ENCODE results near the gene HES3.

Gene HES3
- long read RNA-seq = 0 reads

- peaks cover 57% of the 10 kb centered on the region for H3K27me3 ChIP-seq (ENCODE audit: insufficient read depth, poor library complexity, severe bottlenecking)
- DNase-seq (ENCODE audit: low read depth in 1 of 2, low spot score in 1 of 2) = no peak
- H3K27ac ChIP-seq (replicated peaks) = no peak within 1 kb of the TSS
- TF ChIP-seq POLR2AphosphoS5 (IDR thresholded peaks at IDR 0.05; ENCODE audit: low read depth) (no peak), REST (IDR thresholded peaks at IDR 0.05; ENCODE audit: insufficient replicate concordance, low read depth) (no peak), SPI1 (IDR thresholded peaks at IDR 0.05; ENCODE audit: borderline replicate concordance, low read depth) (no peak), CTCF (IDR thresholded peaks at IDR 0.05; ENCODE audit: insufficient read depth, low read length) (no peak), GABPA (IDR thresholded peaks at IDR 0.05; ENCODE audit: low read depth) (no peak)
- no peak within 1 kb of the TSS for H3K4me3 ChIP-seq (replicated peaks; ENCODE audit: insufficient read depth, low read length)
Observed at GRCh38 chr1:6243993-6244392, at the start of gene HES3. Gene HES3 (plus strand): TSS chr1:6244179. CDS start chr1:6244366, 187 bp downstream.

DNA sequence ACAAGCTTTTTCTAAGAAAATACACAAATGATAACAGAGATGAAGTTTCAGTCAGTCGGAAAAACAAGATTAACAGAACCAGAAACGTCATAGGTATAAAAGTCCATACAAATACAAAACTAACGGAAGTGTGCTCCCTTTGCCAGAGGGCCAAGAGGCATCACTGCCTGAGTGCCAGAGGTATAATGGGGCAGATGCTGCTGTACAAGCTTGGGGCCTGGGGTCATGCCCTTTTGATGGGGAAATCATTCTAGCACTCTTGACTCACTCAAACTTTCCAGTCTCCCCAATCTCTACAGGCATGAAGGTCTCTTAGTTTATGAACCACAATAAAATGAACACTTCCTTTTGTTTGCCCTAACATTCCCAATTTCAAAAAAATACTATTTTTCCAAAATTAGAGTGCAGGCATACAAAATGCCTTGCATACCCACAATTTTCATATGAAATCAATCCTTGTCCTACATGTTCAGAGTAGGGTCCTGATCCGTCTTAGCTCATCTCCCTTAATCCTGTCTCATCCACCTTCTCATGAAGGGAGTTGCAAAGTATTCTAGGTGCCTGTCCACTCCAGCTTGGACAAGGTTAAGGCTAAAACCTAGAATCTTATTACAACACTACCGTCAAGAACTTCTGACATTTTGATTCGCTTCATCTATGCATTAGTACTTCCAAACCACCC, 46.1 kb upstream of the HES3 start:
- peak overlapping the region; percentile 98 for H3K27ac ChIP-seq (replicated peaks)
- no peak for DNase-seq (ENCODE audit: low read depth in 1 of 2, low spot score in 1 of 2)
- H3K4me3 ChIP-seq (replicated peaks; ENCODE audit: insufficient read depth, low read length) = peak overlapping the region; percentile 90
- H3K27me3 ChIP-seq (ENCODE audit: insufficient read depth, poor library complexity, severe bottlenecking) = no peaks in the 10 kb centered on the region
- TF ChIP-seq CTCF (IDR thresholded peaks at IDR 0.05; ENCODE audit: insufficient read depth, low read length) = no peak
- no peak for TF ChIP-seq SPI1 (IDR thresholded peaks at IDR 0.05; ENCODE audit: borderline replicate concordance, low read depth)
- no peak for TF ChIP-seq POLR2AphosphoS5 (IDR thresholded peaks at IDR 0.05; ENCODE audit: low read depth)
- no peak for TF ChIP-seq GABPA (IDR thresholded peaks at IDR 0.05; ENCODE audit: low read depth)
- no peak for TF ChIP-seq REST (IDR thresholded peaks at IDR 0.05; ENCODE audit: insufficient replicate concordance, low read depth)

DNA sequence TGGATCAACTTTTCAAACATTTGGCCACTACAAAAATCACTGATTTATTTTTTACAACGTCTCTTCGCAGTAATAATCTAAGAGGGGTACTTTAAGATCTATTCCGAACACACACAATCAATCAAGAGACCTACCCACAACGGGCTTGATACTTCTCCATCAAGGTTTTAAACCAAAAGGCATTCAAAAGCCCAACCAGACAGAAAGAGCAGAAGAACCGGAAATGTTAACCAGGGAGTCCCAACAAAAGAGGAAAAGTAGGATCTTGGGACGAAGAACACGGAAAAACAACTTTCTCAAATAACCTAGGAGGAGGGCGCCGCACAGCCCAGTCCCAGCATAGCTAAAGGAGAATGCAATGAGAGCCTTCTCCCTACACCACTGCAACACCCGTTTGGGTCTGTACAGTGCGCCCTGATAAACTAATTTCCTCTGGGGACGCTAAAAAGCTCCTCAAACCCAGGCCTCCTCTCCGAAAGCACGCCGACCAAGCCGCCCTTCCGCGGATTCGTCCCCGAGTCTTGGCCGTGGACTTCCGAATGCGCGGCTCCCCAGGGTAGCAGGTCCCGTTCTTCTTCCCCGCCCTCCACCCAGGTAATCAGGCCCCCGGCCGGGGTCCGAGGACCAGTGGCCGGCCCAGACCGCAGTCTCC, 45.2 kb upstream of the HES3 start:
- no peaks in the 10 kb centered on the region for H3K27me3 ChIP-seq (ENCODE audit: insufficient read depth, poor library complexity, severe bottlenecking)
- TF ChIP-seq SPI1 (IDR thresholded peaks at IDR 0.05; ENCODE audit: borderline replicate concordance, low read depth) (no peak), CTCF (IDR thresholded peaks at IDR 0.05; ENCODE audit: insufficient read depth, low read length) (no peak), REST (IDR thresholded peaks at IDR 0.05; ENCODE audit: insufficient replicate concordance, low read depth) (no peak), POLR2AphosphoS5 (IDR thresholded peaks at IDR 0.05; ENCODE audit: low read depth) (no peak), GABPA (IDR thresholded peaks at IDR 0.05; ENCODE audit: low read depth) (no peak)
- H3K4me3 ChIP-seq (replicated peaks; ENCODE audit: insufficient read depth, low read length) = peak overlapping the region; percentile 90
- peak overlapping the region; percentile 98 for H3K27ac ChIP-seq (replicated peaks)
- no peak for DNase-seq (ENCODE audit: low read depth in 1 of 2, low spot score in 1 of 2)
